DMS 273 (cell line): ENCODE measurements around the gene NMT2.

Experiments used
- DNase-seq: peaks from one replicate; lab custom pipeline; 2025; ENCODE audit not compliant: unreplicated experiment; lab: John Stamatoyannopoulos, UW

The NMT2 gene

GRCh38 chr10:15096661-15097010, 71.9 kb downstream of the NMT2 start:
- DNase-seq, result no peak

- DNase-seq, result no peak
Measured at GRCh38 chr10:15092855-15093408, 75.6 kb downstream of the NMT2 start.

- DNase-seq, result no peak
Measured at GRCh38 chr10:15091418-15091817, 77.1 kb downstream of the NMT2 start.

- DNase-seq, result peak; percentile 93
Measured at GRCh38 chr10:15088428-15089261, 79.8 kb downstream of the NMT2 start, which contains the start of gene ACBD7. Gene ACBD7, minus strand, starts transcription at chr10:15088776. Its CDS starts 48 bp downstream, at chr10:15088728.

GRCh38 chr10:15084502-15084922, 84.0 kb downstream of the NMT2 start:
- peak; percentile 73 for DNase-seq

- no peak for DNase-seq
Measured at GRCh38 chr10:15083674-15084501, 84.6 kb downstream of the NMT2 start.

GRCh38 chr10:15075421-15075820, 93.1 kb downstream of the NMT2 start:
- DNase-seq, result no peak

- DNase-seq, result no peak
Measured at GRCh38 chr10:15072358-15072757, 96.1 kb downstream of the NMT2 start.

GRCh38 chr10:15069230-15069629, 99.3 kb downstream of the NMT2 start:
- DNase-seq, result no peak

GRCh38 chr10:15068802-15069201, 99.7 kb downstream of the NMT2 start:
- peak; percentile 8 for DNase-seq

- no peak for DNase-seq
Measured at GRCh38 chr10:15067154-15067553, 101.3 kb downstream of the NMT2 start.

- no peak for DNase-seq
Measured at GRCh38 chr10:15060638-15061037, 107.9 kb downstream of the NMT2 start.

- no peak for DNase-seq
Measured at GRCh38 chr10:15059914-15060313, 108.6 kb downstream of the NMT2 start.

GRCh38 chr10:15058689-15059088, 109.8 kb downstream of the NMT2 start:
- DNase-seq, result no peak
